ENCODE results near the gene CBFA2T2.
"Not testable (repeated sequence)": the region's sequence is repeated elsewhere in the genome, so short reads cannot be mapped to it uniquely, and the experiment has no call there.

DNA sequence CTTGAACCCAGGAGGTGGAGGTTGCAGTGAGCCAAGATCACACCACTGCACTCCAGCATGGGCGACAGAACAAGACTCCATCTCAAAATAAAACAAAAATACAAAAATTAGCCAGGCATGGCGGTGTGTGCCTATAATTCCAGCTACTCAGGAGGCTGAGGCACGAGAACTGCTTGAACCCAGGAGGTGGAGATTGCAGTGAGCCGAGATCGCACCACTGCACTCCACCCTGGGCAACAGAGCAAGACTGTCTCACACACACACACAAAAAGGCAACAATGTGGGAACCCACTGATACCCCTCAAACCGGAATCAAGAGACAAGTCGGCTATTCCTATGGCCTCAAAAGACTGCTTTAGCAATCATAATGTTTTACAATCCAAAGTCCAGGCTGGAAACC lies 49.3 kb upstream of the CBFA2T2 start:
- TF ChIP-seq, protein P1, sequence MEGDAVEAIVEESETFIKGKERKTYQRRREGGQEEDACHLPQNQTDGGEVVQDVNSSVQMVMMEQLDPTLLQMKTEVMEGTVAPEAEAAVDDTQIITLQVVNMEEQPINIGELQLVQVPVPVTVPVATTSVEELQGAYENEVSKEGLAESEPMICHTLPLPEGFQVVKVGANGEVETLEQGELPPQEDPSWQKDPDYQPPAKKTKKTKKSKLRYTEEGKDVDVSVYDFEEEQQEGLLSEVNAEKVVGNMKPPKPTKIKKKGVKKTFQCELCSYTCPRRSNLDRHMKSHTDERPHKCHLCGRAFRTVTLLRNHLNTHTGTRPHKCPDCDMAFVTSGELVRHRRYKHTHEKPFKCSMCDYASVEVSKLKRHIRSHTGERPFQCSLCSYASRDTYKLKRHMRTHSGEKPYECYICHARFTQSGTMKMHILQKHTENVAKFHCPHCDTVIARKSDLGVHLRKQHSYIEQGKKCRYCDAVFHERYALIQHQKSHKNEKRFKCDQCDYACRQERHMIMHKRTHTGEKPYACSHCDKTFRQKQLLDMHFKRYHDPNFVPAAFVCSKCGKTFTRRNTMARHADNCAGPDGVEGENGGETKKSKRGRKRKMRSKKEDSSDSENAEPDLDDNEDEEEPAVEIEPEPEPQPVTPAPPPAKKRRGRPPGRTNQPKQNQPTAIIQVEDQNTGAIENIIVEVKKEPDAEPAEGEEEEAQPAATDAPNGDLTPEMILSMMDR (IDR thresholded peaks at IDR 0.05; ENCODE audit: borderline replicate concordance, extremely low read depth, low read length, poor library complexity, severe bottlenecking), result not testable (repeated sequence)
- not testable (repeated sequence) for TF ChIP-seq EZH2 (IDR thresholded peaks at IDR 0.05; ENCODE audit: borderline replicate concordance, low read depth, low read length, severe bottlenecking)

Measured in DND-41 (cell line).